NCI-H345 (cell line): ENCODE measurements around the gene C4orf50.
"Not testable (repeated sequence)": the region's sequence is repeated elsewhere in the genome, so short reads cannot be mapped to it uniquely, and the experiment has no call there.

ENCODE experiments used
- DNase-seq: peaks from one replicate; lab custom pipeline; 2025; lab: John Stamatoyannopoulos, UW

Gene C4orf50

DNA sequence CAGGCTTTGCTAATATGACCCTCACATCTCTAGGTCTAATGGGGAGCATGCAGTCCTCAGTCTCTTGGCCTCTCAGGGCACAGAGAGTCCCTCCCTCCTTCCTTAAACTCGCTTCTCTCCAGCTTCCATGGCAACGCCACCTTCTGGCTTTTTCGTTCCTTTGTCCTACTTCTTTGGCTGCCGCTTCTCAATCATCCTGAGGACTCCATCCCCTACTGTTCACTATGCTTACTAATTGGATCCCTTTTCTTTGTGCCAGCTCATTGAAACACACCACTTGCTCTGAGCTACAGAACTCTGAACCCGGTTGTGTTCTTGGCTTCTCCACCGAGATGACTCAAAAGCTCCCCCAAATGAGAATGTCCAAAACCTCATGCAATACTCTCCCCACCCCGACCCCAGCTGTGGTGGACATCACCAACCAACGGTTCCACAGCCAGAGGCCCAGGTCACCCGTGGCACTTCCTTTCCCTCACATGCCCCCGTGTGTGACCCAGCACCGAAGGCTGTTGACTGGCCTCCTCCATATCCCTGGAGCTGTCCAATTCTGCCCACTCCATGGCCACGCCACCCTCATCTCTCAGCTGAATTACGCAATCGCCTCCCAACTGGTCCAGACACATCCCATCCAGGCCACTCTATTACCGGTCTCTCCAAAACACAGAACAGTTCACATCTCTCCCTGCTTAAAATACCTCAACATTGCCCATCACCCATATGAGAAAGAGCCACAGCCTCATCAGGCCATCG is 160.0 kb downstream of the C4orf50 start:
- DNase-seq = no peak

DNA sequence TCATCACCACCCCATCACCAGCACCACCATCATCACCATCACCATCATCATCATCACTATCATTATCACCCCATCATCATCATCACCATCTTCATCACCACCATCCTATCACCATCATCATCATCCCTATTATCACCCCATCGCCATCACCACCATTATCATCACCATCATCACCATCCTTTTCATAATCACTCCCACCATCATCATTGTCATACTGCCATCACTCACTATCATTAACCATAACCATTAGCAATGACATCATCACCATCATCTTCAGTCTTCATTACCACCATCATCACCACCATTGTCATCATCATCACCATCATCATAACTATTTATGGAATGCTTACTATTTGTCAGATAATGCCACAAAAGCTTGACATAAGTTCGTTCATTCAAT is 161.0 kb downstream of the C4orf50 start:
- DNase-seq = no peak

DNA sequence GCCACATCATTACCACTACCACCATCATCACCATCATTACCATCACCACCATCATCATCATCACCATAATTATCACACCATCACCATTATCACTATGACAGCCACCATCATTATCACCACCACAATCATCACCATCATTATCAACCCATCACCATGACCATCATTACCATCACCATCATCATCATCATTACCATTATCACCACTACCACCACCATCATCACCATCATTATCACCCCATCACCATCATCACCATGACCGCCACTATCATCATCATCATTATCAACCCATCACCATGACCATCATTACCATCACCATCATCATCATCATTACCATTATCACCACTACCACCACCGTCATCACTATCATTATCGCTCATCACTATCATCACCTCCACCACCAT is 161.9 kb downstream of the C4orf50 start:
- DNase-seq = not testable (repeated sequence)

DNA sequence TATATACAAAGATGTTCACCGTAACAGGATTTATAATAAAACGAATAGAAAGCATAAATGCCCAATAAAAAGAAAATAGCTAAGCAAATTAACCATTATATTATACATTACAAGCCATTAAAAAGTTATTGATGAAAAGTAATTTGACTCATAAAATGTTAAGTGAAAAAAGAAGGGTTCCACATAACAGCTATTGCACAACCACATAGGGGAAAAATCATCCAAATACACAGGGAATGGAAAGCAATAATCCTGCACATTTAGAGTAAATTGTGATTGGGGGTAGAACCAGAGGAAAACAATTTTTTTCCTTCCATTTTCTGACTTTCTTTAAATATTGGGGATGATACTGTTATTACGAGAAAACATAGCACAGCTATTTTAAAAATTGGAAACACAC is 163.3 kb downstream of the C4orf50 start:
- DNase-seq = no peak

DNA sequence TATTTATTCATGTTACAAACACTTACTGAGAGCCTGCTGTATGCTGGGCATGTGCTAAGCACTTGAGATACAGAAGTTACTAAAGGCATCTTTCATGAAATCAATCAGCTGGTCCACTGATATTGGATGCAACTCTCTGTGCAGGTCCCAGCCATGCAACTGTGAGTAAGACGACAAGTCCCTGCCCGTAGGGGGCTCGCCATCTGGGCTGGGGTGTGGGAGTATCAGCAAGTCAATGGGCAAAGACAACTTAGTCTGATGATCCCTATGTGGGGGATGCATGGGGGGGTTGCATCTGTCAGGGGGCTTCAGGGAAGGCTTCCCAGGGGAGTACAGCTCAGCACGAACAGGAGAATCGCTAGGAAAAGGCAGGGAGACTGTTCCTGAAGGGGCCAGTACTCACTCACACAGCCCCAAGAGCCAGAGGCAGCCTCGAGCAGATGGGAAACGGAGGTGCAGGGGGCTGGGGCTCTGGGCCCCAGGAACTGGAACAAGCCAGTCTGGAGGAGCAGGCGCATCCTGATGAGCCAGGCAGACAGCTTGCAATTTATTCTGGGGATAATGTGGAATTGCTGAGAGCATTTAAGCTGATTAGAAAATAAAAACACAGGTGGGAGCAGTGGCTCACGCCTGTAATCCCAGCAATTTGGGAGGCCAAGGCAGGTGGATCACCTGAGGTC is 165.6 kb downstream of the C4orf50 start:
- DNase-seq = no peak

DNA sequence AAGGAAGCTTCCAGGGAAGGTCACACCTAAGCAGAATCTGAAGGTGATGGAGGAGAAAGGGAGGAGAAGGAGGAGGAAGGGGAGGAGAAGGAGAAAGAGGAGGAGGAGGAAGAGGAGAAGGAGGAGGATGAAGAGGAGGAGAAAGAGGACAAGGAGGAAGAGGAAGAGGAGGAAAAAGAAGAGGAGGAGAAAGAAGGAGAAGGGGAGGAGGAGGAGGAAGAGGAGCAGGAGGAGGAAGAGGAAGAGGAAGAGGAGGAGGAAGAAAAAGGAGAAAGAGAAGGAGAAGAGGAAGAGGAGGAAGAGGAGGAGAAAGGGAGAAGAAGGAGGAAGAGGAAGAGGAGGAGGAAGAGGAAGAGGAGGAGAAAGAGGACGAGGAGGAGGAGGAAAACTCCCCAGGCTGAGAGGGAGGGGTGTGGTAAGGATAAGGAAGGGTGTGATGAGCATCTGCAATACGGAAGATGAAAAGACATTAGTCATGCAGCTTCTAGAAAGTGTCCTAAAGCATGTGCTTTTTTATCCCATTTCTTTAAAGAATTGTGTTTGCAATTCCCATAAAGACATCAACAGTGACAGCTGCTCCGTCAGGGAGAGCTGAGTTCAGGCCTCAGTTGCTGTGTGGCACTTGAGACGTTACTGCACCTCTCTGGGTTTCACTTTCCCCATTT is 166.5 kb downstream of the C4orf50 start:
- DNase-seq = no peak
